ENCODE measurements around the gene AHDC1.

DNA sequence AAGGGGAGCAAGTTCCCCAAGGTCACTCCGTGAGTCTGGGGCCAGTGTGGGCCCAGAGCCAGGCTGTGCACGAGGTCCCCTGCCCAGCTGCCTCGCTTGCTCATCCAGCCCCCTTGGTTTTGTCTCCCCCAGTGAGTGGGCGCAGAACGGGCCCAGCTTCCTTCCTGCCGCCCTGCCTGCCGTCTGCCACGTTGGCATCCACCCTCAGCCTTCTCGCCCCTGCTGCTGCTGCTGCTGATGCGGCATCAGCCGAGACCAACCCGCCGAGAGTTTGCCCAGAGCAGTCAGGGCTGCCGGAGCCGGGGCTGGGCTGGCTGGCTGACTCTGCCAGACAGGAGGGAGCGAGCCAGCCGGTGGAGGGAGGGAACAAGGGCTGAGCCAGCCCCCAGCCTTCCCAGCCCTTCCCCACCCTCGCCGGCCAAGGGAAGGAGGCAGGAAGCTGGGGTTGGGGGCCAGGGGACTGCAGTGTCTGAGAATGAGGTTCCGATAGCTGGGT, 82.6 kb downstream of the AHDC1 start:
- TF ChIP-seq, protein P1, sequence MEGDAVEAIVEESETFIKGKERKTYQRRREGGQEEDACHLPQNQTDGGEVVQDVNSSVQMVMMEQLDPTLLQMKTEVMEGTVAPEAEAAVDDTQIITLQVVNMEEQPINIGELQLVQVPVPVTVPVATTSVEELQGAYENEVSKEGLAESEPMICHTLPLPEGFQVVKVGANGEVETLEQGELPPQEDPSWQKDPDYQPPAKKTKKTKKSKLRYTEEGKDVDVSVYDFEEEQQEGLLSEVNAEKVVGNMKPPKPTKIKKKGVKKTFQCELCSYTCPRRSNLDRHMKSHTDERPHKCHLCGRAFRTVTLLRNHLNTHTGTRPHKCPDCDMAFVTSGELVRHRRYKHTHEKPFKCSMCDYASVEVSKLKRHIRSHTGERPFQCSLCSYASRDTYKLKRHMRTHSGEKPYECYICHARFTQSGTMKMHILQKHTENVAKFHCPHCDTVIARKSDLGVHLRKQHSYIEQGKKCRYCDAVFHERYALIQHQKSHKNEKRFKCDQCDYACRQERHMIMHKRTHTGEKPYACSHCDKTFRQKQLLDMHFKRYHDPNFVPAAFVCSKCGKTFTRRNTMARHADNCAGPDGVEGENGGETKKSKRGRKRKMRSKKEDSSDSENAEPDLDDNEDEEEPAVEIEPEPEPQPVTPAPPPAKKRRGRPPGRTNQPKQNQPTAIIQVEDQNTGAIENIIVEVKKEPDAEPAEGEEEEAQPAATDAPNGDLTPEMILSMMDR (IDR thresholded peaks at IDR 0.05), result no peak
- TF ChIP-seq, protein P2, sequence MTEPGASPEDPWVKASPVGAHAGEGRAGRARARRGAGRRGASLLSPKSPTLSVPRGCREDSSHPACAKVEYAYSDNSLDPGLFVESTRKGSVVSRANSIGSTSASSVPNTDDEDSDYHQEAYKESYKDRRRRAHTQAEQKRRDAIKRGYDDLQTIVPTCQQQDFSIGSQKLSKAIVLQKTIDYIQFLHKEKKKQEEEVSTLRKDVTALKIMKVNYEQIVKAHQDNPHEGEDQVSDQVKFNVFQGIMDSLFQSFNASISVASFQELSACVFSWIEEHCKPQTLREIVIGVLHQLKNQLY (CRISPR knock-in tag; IDR thresholded peaks at IDR 0.05), result no peak
- no peak for TF ChIP-seq ZNF263 (CRISPR knock-in tag; IDR thresholded peaks at IDR 0.05; ENCODE audit: low read depth)

All from WTC11 (cell line).